Non-pigmented ciliary epithelial cell (primary cell): ENCODE results near the gene TMEM223.
"Not testable (repeated sequence)": the region's sequence is repeated elsewhere in the genome, so short reads cannot be mapped to it uniquely, and the experiment has no call there.

ENCODE experiments used
- DNase-seq: peaks from one replicate; pipeline ENCODE4 v3.0.0-alpha.2; 2010; ENCODE audit warnings: low read depth

The TMEM223 gene

DNA sequence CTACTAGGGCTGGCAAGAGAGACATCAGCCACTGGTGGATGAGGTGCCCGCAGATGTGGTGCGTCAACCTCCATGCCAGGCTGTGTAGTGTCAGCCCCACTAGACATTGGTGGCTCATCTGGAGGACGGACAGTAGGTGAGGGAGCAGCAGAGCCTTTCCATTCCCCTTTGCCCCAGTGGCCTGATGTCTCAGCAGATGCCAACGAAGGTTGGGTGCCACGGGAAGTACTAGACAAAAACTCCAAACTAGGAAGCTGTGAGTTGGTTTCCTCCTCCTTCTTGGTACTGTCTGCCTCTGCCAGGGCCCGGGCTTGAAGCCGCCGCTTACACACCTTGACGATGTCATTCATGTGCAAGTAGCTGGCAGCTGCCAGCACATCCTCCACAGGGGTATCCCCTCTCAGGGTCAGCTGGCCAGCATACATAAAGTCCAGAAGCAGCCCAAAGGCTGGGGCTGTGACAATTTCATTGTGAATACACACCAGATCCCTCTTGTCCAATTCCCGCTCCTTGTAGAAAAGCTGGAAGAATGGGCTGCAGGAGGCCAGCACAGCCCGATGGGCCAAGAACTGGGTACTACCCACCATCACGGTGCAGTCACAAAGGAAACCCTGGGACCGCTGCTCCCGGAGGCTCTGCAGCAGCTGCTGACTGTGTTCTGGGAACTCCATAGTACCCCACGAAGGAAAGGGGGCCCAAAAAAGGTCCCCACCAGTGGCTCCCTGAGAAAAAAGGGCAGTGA is 38.6 kb downstream of the TMEM223 start:
- DNase-seq: no peak

GRCh38 chr11:62752177-62752785 is 39.5 kb downstream of the TMEM223 start:
- no peak for DNase-seq

DNA sequence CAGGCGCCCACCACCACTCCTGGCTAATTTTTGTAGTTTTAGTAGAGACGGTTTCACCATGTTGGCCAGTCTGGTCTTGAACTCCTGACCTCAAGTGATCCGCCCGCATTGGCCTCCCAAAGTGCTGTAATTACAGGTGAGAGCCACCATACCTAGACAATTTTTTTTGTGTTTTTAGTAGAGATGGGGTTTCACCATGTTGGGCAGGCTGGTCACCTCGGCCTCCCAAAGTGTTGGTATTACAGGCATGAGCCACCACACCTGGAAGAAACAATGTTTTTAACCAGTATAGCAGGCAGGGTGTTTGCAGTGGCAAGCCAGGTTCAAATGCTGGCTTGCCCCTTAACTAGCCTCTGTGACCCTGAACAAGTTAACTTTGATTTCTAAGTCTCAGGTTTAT is 41.9 kb downstream of the TMEM223 start:
- not testable (repeated sequence) for DNase-seq

DNA sequence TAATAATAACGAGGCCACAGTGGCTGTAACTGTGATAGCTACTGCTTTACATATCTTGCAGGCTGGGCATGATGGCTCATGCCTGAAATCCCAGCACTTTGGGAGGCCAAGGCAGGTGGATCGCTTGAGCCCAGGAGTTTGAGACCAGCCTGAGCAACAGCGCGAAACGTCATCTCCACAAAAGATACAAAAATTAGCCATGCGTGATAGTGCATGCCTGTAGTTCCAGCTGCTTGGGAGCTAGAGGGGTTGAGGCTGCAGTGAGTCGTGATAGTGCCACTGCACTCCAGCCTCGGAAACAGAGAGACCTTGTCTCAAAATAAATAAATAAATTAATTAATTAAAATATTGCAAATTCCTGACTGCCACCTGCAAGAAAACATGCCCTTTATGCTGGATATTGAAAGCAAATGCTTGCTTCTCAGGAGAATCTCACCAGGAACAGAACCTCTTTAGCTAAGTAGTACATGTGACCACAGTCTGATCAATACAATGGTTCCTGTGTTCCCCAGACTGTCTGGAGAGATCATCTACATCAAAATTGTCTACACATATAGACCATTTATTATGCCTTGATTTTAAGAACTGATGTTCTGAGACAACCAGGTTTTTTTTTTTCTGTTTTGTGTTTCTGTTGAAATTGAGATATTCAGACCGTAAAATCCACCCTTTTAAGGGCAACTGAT is 44.2 kb downstream of the TMEM223 start:
- no peak for DNase-seq
